NCI-H1105 treated with DMSO at 0.1 percent for 48 hours (cell line): Measurements from ENCODE around the gene YWHAE.
A peak's percentile ranks its signal among the peaks of the same experiment; 100 is the strongest.
"Not testable (repeated sequence)": the region's sequence is repeated elsewhere in the genome, so short reads cannot be mapped to it uniquely, and the experiment has no call there.

ENCODE experiments used
- DNase-seq: peaks from one replicate; lab custom pipeline; 2025; lab: John Stamatoyannopoulos, UW

Gene YWHAE

DNA sequence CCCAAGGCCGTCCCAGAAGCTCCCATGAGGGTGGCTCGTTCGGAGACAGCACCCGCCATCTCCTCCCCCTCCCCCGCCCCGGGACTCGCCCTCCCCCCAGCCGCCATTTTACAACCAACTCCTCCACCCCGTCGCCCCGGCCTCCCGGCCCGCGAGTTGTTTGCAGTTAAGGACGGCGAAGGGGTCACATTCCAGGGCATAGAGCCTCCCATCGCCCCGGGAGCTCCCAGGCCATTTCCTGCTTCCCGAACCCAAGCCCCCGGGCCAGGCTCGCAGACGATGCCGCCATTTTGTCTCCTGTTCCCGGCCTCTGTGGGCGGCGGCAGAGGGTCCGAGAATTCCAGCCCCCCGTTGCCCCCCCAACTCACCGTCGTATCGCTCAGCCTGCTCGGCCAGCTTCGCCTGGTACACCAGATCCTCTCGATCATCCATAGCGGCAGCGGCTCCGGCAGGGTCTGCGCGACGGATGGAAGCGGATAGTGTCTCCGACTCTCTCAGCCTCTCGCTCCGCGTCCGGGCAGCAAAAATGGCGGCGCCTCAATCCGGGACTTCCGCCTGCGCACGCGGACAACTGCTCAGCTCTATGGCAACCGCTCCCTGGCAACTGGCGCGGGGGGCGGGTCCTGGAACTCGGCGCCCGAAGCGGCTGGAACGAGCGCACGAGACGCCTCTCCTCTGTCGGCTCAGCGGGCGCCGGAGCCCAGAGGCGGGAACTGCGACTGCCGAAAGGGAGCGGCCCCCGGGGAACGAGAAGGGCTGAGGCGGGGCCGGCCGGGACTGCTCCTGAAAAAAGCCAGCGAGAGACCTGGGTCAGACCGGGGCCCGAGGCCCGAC is at the start of gene YWHAE:
YWHAE (minus strand) TSS at position 544 of the 834 bp plus-strand sequence; CDS start at position 432, 112 bp downstream.
- peak; percentile 83 for DNase-seq

- DNase-seq: no peak
Observed at GRCh38 chr17:1449412-1449967, 49.5 kb upstream of the YWHAE start.

DNA sequence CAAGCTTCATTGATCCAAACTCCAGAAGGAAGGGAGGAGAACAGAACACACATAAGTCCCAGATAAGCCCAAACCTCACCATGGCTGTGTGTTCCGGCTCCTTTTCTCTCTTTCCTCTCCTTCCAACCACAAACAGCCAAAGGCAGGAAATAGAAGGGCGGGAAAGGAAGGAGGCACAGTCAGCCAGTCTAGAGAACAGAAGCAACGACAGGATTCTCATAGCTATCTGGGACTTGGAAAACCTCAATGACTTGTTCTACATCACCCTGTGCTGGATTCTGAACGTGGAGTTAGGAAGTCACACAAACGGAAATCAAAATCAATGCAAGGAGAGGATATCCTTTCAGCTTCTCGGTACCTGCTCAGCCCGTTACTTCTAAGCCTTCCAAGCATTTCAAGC is 47.0 kb upstream of the YWHAE start:
- DNase-seq: no peak

- DNase-seq: no peak
Observed at GRCh38 chr17:1446201-1446600, 46.2 kb upstream of the YWHAE start.

- DNase-seq: not testable (repeated sequence)
Observed at GRCh38 chr17:1445695-1446094, 45.7 kb upstream of the YWHAE start.

GRCh38 chr17:1442721-1443120 is 42.7 kb upstream of the YWHAE start:
- DNase-seq: not testable (repeated sequence)

DNA sequence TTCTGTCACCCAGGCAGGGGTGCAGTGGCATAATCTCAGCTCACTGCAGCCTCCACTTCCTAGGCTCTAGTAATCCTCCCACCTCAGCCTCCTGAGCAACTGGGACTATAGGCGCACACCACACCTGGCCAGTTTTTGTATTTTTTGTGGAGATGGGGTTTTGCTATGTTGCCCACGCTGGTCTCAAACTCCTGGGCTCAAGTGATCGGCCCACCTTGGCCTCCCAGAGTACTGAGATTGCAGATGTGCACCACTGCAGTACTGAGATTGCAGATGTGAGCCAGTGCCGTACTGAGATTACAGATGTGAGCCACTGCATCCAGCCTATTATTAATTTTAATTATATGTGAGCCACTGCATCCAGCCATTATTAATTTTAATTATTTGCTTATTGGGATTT is 42.2 kb upstream of the YWHAE start:
- DNase-seq: no peak

- no peak for DNase-seq
Observed at GRCh38 chr17:1440921-1441320, 40.9 kb upstream of the YWHAE start.

- DNase-seq: no peak
Observed at GRCh38 chr17:1438593-1439083, 38.6 kb upstream of the YWHAE start.

- no peak for DNase-seq
Observed at GRCh38 chr17:1435326-1435725, 35.3 kb upstream of the YWHAE start.

DNA sequence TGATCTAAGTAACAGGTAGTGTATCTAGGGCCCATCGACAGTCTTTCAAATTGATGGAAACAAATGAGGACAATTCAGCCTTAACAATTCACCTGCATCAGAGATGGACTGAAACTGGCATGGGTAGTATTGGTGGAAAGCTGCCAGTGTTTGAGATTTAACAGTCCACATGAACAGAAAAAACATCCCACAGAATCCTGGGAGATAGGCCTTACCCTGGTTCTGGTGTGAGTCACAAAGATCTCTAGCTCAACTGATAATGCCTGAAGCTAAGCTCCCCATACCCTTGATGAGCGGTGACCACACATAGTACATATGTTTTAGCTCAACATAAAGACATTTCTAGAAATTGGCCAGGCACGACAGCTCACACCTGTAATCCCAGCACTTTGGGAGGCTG is 34.1 kb upstream of the YWHAE start:
- no peak for DNase-seq

- no peak for DNase-seq
Observed at GRCh38 chr17:1431631-1432104, 31.6 kb upstream of the YWHAE start.

GRCh38 chr17:1423456-1424135 is 23.6 kb upstream of the YWHAE start:
- no peak for DNase-seq

DNA sequence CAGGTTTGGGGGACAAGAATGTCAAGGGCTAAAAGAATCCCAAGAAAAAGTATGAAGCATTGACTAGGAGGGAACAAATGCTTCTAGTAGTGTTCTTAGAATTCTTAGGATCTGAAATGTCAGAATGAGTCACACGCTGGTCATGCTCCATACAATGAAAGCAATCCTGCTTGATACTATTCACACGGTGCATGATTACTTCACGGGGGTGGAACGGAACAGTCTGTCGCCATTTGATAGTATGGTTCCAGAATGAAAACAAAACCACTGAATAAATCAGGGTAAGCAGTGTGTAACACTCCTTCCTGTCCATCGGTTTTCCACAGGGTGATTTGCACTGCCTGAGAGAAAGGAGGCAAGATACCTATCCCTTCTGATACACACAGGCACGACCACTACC is 22.9 kb upstream of the YWHAE start:
- no peak for DNase-seq

- DNase-seq: no peak
Observed at GRCh38 chr17:1421470-1421869, 21.4 kb upstream of the YWHAE start.

DNA sequence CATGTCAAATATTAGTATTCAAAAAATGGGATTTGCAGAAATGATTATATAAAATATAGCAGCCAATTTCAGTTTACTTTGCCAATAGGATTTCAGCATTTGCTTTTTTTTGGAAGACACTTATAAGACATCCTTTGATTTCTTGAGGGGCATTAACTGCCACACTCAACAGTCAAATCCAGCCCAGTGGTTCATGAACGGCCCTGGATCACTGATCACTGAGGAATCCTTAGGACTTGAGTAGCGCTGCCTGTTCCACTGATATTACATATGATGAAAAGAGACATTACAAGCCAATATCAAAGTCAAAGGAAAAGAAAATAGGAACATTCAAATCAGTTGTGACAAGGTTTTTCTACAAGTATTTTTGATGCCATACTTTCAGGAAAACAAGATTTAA is 21.0 kb upstream of the YWHAE start:
- no peak for DNase-seq

- DNase-seq: no peak
Observed at GRCh38 chr17:1420163-1420562, 20.1 kb upstream of the YWHAE start.

GRCh38 chr17:1418476-1418875 is 18.5 kb upstream of the YWHAE start:
- not testable (repeated sequence) for DNase-seq

DNA sequence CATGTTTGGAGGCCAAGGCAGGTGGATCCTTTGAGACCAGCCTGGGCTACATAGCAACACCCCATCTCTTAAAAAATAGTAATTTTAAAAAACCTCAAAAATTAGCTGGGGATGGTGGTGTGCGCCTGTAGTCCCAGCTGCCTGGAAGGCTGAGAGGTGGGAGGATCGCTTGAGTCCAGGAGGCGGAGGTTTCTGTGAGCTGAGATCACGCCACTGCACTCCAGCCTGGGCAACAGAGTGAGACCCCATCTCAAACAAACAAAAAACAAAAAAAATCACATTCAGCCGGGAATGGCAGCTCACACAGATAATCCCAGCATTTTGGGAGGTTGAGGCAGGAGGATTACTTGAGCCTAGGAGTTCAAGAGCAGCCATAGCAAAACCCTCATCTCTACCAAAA is 16.4 kb upstream of the YWHAE start:
- DNase-seq: no peak

DNA sequence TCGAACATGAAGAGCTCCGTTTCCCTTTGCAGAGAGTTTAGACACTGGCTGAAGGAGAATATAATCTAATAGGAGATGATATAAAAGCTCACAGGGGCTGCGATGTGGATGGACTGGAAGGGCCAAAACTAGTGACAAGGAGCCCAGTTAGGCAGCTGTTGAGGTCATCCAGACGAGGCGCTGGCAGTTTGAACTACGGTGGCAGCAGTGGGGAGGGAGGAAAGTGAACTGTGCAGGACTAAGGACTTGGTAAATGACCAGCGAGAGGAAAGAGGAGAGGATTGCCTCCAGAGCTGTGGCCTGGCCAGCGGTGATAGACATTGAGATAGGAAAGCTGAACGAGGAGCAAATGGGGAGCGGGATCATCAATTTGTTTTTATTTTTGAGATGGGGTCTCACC is 14.6 kb upstream of the YWHAE start:
- DNase-seq: no peak

- no peak for DNase-seq
Observed at GRCh38 chr17:1414001-1414574, 14.1 kb upstream of the YWHAE start.

DNA sequence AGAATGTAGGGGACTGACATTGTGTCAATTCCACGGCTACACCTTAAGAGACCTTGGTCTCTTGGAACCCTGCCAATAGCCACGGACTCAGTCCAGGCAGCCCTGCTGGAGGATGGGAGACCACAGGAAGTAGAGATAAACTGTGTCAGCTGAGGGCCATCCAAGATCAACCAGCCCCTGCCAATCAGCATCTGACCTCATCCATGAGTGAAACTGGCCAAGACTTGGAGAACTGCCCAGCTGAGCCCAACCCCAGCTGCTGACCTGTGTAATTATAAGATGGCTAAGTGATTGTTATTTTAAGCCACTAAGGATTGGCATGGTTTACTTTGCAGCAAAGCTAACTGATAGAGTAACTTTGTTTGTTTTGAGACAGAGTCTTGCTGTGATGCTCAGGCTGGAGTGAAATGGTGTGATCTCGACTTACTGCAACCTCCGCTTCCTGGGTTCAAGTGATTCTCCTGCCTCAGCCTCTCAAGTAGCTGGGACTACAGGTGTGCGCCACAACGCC is 13.3 kb upstream of the YWHAE start:
- DNase-seq: peak; percentile 47
